ENCODE results near the gene GLP1R. TPM values are rescaled to one million over a fixed set of nuclear protein-coding genes. Genes with fewer than 3 reads are reported as not detected.

The GLP1R gene
- total and polyA plus RNA-seq, 5 donors from 2014 or later: not detected

DNA sequence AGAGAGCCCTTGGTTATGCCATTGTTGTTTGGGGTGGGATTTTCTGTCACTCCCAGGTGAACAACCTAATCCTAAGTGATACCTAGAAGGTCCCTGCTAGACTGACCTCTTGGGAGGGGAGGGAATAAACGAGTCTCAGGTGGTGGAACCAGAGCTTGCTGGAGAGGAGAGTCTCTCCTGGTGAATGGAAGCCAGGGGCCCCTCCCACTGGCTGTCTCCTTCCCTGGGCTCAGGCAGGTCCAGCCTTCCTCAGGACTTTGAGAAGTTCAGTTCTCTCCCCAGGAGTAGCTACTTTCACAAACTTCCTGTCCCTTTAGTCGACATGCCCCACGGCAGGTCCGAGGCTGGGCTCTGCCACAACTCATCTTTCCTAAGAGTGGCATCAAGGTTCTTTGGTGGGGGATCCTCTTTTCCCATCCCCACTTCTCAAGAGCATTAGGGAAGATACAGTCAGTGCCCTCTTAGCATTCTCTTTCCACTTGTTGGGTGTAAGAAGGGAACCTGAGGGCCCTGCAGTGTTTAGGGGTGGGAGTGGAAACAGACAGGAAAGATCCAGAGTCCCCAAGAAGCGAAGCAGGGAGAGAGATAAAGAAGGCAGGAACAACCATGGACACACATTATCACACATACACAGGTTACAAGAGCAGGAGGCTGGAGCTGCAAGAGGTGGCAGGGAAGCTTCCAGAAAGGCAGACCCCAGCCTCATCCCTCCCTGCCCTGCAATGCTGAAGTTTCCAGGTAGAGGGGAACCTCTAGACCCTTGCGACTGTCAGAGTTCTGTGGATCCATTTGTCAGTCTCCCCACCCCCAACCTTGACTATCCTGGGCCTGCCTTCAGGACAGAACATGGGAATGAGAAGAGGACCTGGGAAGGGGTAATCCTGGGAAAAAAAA is 900 bp upstream of the GLP1R start:
- Mint-ChIP-seq H3K4me3 (peak overlapping the region in 3 of 4 donors; percentile 4 to 79 (median 63)), H3K27me3 (peaks cover 49% of the 10 kb centered on the region), H3K27ac (no peak overlapping the region), H3K4me1 (peaks cover 0 to 22% (median 6%) of the 10 kb centered on the region in 4 donors), H3K9me3 (peaks cover 0 to 2% (median 0%) of the 10 kb centered on the region in 7 donors), H3K36me3 (no peaks in the 10 kb centered on the region)
- no peaks in the 10 kb centered on the region for H3K36me3 ChIP-seq (ENCODE audit: control insufficient read depth, insufficient read depth, low read length)
- no peak overlapping the region for H3K27ac ChIP-seq (ENCODE audit: insufficient read depth, low read length, poor library complexity, severe bottlenecking)
- H3K4me3 ChIP-seq (ENCODE audit: low read depth, low read length): no peak overlapping the region
- H3K9me3 ChIP-seq (ENCODE audit: control insufficient read depth in 2 of 2, low read length in 2 of 2): no peaks in the 10 kb centered on the region
- H3K27me3 ChIP-seq (ENCODE audit: control insufficient read depth, insufficient read depth, low read length): peaks cover 6% of the 10 kb centered on the region
- DNase-seq (no peak), ATAC-seq (ENCODE audit: low read depth in 2 of 2) (no peak)
- H3K4me1 ChIP-seq (ENCODE audit: control insufficient read depth, insufficient read depth, low read length, poor library complexity, severe bottlenecking): peaks cover 3% of the 10 kb centered on the region

DNA sequence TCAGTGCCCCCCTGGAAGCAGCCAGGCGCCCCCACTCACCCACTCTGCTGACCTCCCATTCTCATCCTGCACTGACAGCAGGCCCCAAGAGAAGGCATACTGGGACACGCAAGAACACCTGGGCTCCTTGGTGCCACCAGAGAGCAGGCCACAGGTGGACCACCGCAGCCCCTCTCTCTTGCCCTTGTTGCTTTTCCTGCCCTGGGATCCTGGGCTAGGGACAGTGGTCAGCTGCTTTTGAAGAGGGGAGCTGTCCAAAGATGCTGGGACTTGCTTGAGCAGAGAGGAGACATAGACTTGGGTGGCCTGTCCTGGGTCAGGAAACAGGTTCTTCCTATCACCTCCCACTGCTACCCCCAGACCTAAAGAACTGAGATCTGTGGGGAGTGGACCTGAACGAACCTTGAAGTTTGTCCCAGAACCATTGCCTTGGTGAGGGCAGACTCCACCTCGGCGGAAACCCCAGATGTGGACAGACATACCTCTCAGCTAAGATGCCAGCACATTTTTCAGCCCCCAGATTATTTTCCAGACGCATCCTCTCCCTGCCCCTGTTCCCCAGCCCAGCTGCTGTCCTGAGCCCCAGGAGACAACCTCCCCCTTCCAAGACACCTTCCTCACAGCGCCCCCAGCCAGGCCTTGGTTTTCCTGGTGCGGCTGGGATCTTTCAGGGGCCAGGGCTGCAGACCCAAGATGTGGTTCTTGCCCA is 1.1 kb downstream of the GLP1R start:
- DNase-seq (no peak), ATAC-seq (ENCODE audit: low read depth in 2 of 2) (no peak)
- H3K9me3 Mint-ChIP-seq: peaks cover 0 to 2% (median 0%) of the 10 kb centered on the region in 7 donors
- H3K27me3 ChIP-seq (ENCODE audit: control insufficient read depth, insufficient read depth, low read length): peaks cover 6% of the 10 kb centered on the region
- H3K4me1 Mint-ChIP-seq: peaks cover 0 to 25% (median 6%) of the 10 kb centered on the region in 4 donors
- no peaks in the 10 kb centered on the region for H3K36me3 ChIP-seq (ENCODE audit: control insufficient read depth, insufficient read depth, low read length)
- no peaks in the 10 kb centered on the region for H3K9me3 ChIP-seq (ENCODE audit: control insufficient read depth in 2 of 2, low read length in 2 of 2)
- peak overlapping the region in 1 of 3 donors; percentile 80 for H3K27ac Mint-ChIP-seq
- H3K4me1 ChIP-seq (ENCODE audit: control insufficient read depth, insufficient read depth, low read length, poor library complexity, severe bottlenecking): peaks cover 3% of the 10 kb centered on the region
- H3K36me3 Mint-ChIP-seq: no peaks in the 10 kb centered on the region
- no peak overlapping the region for H3K4me3 ChIP-seq (ENCODE audit: low read depth, low read length)
- H3K4me3 Mint-ChIP-seq: peak overlapping the region in 2 of 4 donors; percentile 16 to 68
- no peak overlapping the region for H3K27ac ChIP-seq (ENCODE audit: insufficient read depth, low read length, poor library complexity, severe bottlenecking)
- peaks cover 51% of the 10 kb centered on the region for H3K27me3 Mint-ChIP-seq

DNA sequence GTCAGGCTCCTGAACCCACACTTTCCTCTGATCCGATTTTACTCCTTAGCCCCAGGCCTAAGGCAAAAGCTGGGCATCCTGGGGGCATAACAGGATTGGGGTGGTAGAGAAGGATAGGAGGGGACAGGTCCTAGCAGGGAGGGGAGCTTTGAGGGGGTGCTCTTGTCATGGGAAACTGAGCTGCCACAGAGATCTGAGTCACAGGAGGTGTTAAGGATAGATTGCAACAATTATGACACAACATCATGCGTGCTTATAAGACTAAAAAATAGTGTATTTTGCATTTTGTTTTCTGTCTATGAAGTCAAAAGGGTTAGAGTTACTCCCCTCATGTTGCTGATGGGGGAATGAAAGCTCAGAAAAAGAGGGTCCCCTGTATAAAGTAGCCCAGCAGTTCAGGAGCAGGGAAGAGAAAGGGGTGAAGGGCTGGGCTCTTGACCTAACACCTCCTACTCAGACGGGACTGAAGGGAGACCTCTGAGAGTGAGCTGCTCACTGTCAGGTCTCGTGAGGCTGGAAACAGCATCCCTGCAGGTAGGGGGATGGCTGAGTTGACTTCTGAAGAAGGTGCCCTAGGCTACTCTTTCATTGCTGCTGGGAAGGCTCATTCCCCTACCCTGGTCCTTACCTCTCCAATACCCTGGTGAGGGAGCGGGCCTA is 2.0 kb downstream of the GLP1R start:
- H3K36me3 Mint-ChIP-seq: no peaks in the 10 kb centered on the region
- H3K9me3 Mint-ChIP-seq: peaks cover 0 to 2% (median 0%) of the 10 kb centered on the region in 7 donors
- ATAC-seq (ENCODE audit: low read depth in 2 of 2) (no peak), DNase-seq (no peak)
- no peaks in the 10 kb centered on the region for H3K36me3 ChIP-seq (ENCODE audit: control insufficient read depth, insufficient read depth, low read length)
- peaks cover 6% of the 10 kb centered on the region for H3K27me3 ChIP-seq (ENCODE audit: control insufficient read depth, insufficient read depth, low read length)
- H3K27ac Mint-ChIP-seq: peak overlapping the region in 1 of 3 donors; percentile 32
- H3K27me3 Mint-ChIP-seq: peaks cover 51% of the 10 kb centered on the region
- H3K4me3 ChIP-seq (ENCODE audit: low read depth, low read length): no peak overlapping the region
- peaks cover 0 to 25% (median 6%) of the 10 kb centered on the region in 4 donors for H3K4me1 Mint-ChIP-seq
- no peaks in the 10 kb centered on the region for H3K9me3 ChIP-seq (ENCODE audit: control insufficient read depth in 2 of 2, low read length in 2 of 2)
- no peak overlapping the region for H3K4me3 Mint-ChIP-seq
- no peak overlapping the region for H3K27ac ChIP-seq (ENCODE audit: insufficient read depth, low read length, poor library complexity, severe bottlenecking)
- H3K4me1 ChIP-seq (ENCODE audit: control insufficient read depth, insufficient read depth, low read length, poor library complexity, severe bottlenecking): peaks cover 3% of the 10 kb centered on the region

DNA sequence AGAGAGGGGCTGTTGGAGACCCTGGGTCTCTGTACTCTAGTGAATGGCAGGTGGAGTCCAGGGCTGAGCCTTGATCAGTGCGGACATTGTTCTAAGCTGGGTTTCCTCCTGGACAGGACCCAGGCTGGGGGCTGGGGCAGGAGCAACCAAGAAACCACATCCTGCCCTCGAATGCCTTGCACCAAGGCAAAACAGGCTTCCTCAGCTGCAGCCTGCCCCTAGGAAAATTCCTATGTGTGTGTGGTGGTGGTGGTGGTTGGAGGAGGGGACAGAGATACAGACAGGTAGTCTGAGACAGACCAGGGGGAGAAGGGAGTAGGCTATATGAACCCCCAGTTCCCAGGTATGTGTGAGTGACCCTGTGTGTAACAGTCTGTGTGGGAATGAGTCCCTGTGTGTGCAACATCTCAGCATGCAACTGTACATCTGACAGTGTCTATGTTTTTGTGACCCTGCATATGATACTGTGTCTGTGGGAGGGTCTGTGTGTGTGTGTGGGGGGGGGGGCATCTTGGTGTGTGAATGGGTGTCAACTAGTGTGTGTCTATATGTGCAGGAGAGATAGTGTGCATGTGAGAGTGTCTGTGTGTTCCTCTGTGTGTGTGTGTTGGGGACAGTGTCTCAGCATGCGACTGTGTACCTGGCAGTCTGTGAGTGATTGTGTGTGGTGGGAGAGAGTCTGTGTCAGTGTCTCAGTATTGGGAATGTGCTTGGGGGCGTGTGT is 3.0 kb downstream of the GLP1R start:
- H3K4me3 Mint-ChIP-seq: no peak overlapping the region
- Histone ChIP-seq H3K4me3 (ENCODE audit: low read depth, low read length) (no peak overlapping the region), H3K36me3 (ENCODE audit: control insufficient read depth, insufficient read depth, low read length) (no peaks in the 10 kb centered on the region), H3K9me3 (ENCODE audit: control insufficient read depth in 2 of 2, low read length in 2 of 2) (no peaks in the 10 kb centered on the region), H3K27me3 (ENCODE audit: control insufficient read depth, insufficient read depth, low read length) (peaks cover 6% of the 10 kb centered on the region), H3K27ac (ENCODE audit: insufficient read depth, low read length, poor library complexity, severe bottlenecking) (no peak overlapping the region), H3K4me1 (ENCODE audit: control insufficient read depth, insufficient read depth, low read length, poor library complexity, severe bottlenecking) (peaks cover 3% of the 10 kb centered on the region)
- no peaks in the 10 kb centered on the region for H3K36me3 Mint-ChIP-seq
- DNase-seq (peak in 1 of 3 donors; percentile 17), ATAC-seq (ENCODE audit: low read depth in 2 of 2) (no peak)
- peak overlapping the region in 1 of 3 donors; percentile 21 for H3K27ac Mint-ChIP-seq
- peaks cover 0 to 2% (median 0%) of the 10 kb centered on the region in 7 donors for H3K9me3 Mint-ChIP-seq
- H3K27me3 Mint-ChIP-seq: peaks cover 56% of the 10 kb centered on the region
- H3K4me1 Mint-ChIP-seq: peaks cover 0 to 25% (median 6%) of the 10 kb centered on the region in 4 donors

DNA sequence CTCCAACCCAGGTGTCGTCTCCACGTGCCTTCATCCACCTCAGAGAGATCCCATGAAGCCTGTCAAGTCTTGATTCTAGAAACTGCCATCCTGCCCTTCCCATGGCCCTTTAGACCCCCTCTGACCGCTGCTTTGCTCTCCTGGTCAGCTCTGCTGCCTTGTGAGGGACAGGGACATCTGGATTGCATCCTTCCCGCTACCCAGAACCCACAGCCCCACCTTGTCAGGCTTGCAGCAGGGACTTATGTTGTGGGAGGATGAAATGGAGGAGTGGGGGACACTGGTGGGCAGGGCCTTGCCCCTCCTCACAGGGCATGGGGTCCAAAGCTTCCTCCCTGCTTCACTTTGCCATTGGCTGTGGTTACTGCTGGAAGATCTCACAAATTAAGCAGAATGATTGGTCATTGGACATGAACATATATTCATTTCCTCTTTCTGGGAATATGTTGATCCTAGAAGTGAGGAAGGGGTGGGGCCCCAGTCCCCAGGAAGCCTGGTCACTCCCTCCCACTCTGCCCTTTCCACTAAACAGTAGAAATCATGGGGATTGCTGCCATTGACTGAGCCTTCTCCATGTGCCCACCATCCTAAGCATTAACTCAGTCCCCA is 4.5 kb downstream of the GLP1R start:
- no peaks in the 10 kb centered on the region for H3K36me3 Mint-ChIP-seq
- no peaks in the 10 kb centered on the region for H3K9me3 ChIP-seq (ENCODE audit: control insufficient read depth in 2 of 2, low read length in 2 of 2)
- peaks cover 4% of the 10 kb centered on the region for H3K27me3 ChIP-seq (ENCODE audit: control insufficient read depth, insufficient read depth, low read length)
- no peaks in the 10 kb centered on the region for H3K9me3 Mint-ChIP-seq
- peaks cover 0 to 25% (median 6%) of the 10 kb centered on the region in 4 donors for H3K4me1 Mint-ChIP-seq
- no peak overlapping the region for H3K4me3 ChIP-seq (ENCODE audit: low read depth, low read length)
- H3K36me3 ChIP-seq (ENCODE audit: control insufficient read depth, insufficient read depth, low read length): no peaks in the 10 kb centered on the region
- DNase-seq (no peak), ATAC-seq (ENCODE audit: low read depth in 2 of 2) (no peak)
- no peak overlapping the region for H3K27ac Mint-ChIP-seq
- peaks cover 3% of the 10 kb centered on the region for H3K4me1 ChIP-seq (ENCODE audit: control insufficient read depth, insufficient read depth, low read length, poor library complexity, severe bottlenecking)
- H3K27ac ChIP-seq (ENCODE audit: insufficient read depth, low read length, poor library complexity, severe bottlenecking): no peak overlapping the region
- peaks cover 43% of the 10 kb centered on the region for H3K27me3 Mint-ChIP-seq
- H3K4me3 Mint-ChIP-seq: no peak overlapping the region

DNA sequence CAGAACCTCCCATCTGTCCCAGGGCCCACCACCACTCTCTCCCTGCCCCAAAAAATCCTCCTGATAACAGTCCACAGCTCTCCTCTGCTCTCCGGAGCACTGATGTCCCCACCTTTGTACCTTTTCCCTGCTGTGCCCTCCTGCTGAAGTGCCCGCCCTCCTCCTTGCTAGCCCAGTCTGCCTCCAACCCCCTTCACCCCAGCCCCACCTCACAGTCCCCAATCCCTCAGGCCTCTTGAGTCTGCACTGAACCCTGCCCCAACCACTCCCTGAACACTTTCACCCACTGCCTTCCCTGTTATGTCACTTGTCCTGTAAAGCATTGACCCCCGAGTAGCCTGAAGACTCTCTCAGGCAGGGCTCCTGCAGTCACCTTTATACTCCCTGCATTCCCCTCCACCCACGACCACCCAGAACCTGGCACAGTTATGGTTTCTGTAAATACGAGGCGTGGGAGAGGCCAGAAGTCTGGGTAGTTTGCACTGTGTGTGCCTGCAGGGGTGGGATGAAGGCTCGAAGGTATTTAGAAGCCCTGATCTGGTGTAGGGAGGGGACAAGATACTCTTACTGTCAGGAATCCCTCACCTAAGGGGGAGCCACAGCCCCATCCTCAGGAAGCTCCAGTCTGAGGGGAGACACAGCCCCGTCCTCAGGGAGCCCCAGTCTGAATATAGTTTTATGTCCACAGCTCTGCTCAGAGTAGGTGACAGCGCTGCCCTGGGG is 5.4 kb downstream of the GLP1R start:
- Mint-ChIP-seq H3K4me1 (peaks cover 0 to 25% (median 6%) of the 10 kb centered on the region in 4 donors), H3K36me3 (no peaks in the 10 kb centered on the region), H3K27me3 (peaks cover 43% of the 10 kb centered on the region), H3K4me3 (no peak overlapping the region), H3K27ac (no peak overlapping the region), H3K9me3 (no peaks in the 10 kb centered on the region)
- Histone ChIP-seq H3K9me3 (ENCODE audit: control insufficient read depth in 2 of 2, low read length in 2 of 2) (no peaks in the 10 kb centered on the region), H3K4me1 (ENCODE audit: control insufficient read depth, insufficient read depth, low read length, poor library complexity, severe bottlenecking) (peaks cover 3% of the 10 kb centered on the region), H3K27ac (ENCODE audit: insufficient read depth, low read length, poor library complexity, severe bottlenecking) (no peak overlapping the region), H3K36me3 (ENCODE audit: control insufficient read depth, insufficient read depth, low read length) (no peaks in the 10 kb centered on the region), H3K4me3 (ENCODE audit: low read depth, low read length) (no peak overlapping the region), H3K27me3 (ENCODE audit: control insufficient read depth, insufficient read depth, low read length) (peaks cover 4% of the 10 kb centered on the region)
- DNase-seq: no peak
- ATAC-seq (ENCODE audit: low read depth in 2 of 2): no peak
